Upper lobe of left lung (tissue), 4 donors: Measurements from ENCODE around the gene EIF4EBP3.

Experiments used
- CTCF ChIP-seq, 6 experiments: fragments of 450-650 bp in 4 of 6; fragments of 200-600 bp in 2 of 6; sonication (generic) in 2 of 6; IDR thresholded peaks; one replicate each; pipeline ENCODE4 v1.5.1; 2016 to 2019; ENCODE audit warnings: antibody characterized with exemption in 6 of 6
- POLR2A ChIP-seq, 4 donors: fragments of 450-650 bp; IDR thresholded peaks; one replicate each; pipeline ENCODE4 v1.5.1; 2016 to 2017; ENCODE audit warnings: antibody characterized with exemption in 4 of 4, mild to moderate bottlenecking in 2 of 4
- POLR2AphosphoS5 ChIP-seq, 2 donors: sonication (generic); formaldehyde crosslinking; IDR thresholded peaks; one replicate each; pipeline ENCODE4 v1.5.1; 2017; ENCODE audit warnings: antibody characterized with exemption in 2 of 2

GRCh38 chr5:140596321-140596741, 48.9 kb downstream of the EIF4EBP3 start:
- TF ChIP-seq CTCF (IDR thresholded peaks at IDR 0.05) = no peak
- no peak for TF ChIP-seq POLR2AphosphoS5 (IDR thresholded peaks at IDR 0.05)
- TF ChIP-seq POLR2A (IDR thresholded peaks at IDR 0.05) = peak in 1 of 4 donors; percentile 26
